HL-60 (cell line): Measurements from ENCODE around the gene NR5A2.

ENCODE experiments used
- CTCF ChIP-seq: IDR thresholded peaks from one replicate; pipeline ENCODE4 v1.5.1; 2011; ENCODE audit warnings: low read length, control low read depth, inconsistent platforms; ENCODE audit not compliant: insufficient read depth
- GABPA ChIP-seq: IDR thresholded peaks from 2 replicates; pipeline ENCODE4 v1.6.1; 2012; ENCODE audit warnings: low read depth
- POLR2AphosphoS5 ChIP-seq: IDR thresholded peaks from 2 replicates; pipeline ENCODE4 v1.6.1; 2012; ENCODE audit warnings: low read depth
- REST ChIP-seq: IDR thresholded peaks from 2 replicates; pipeline ENCODE4 v1.6.1; 2012; ENCODE audit warnings: low read depth; ENCODE audit not compliant: insufficient replicate concordance

- TF ChIP-seq POLR2AphosphoS5 (no peak), CTCF (no peak), REST (no peak), GABPA (no peak)
Observed at GRCh38 chr1:200049810-200050209, 22.3 kb downstream of the NR5A2 start.
